GM21723 (cell line): Measurements from ENCODE around the gene PRAMEF33.
"Not testable (repeated sequence)": the region's sequence is repeated elsewhere in the genome, so short reads cannot be mapped to it uniquely, and the experiment has no call there.

Experiments
- ATAC-seq: cut with Tn5 transposase; IDR thresholded peaks from one replicate; pipeline ENCODE4 v1.9.1; 2021; ENCODE audit warnings: mild to moderate bottlenecking, moderate library complexity; ENCODE audit not compliant: unreplicated experiment

PRAMEF33 gene

GRCh38 chr1:13303239-13303638 lies at the start of gene PRAMEF33:
PRAMEF33 (plus strand) TSS chr1:13303539; CDS start chr1:13305955, 2,416 bp downstream.
- ATAC-seq = not testable (repeated sequence)

- not testable (repeated sequence) for ATAC-seq
Observed at GRCh38 chr1:13253898-13254297, 49.4 kb upstream of the PRAMEF33 start, which contains the start of gene PRAMEF5. PRAMEF5 (plus strand) TSS chr1:13254198; CDS start chr1:13259269, 5,071 bp downstream.

DNA sequence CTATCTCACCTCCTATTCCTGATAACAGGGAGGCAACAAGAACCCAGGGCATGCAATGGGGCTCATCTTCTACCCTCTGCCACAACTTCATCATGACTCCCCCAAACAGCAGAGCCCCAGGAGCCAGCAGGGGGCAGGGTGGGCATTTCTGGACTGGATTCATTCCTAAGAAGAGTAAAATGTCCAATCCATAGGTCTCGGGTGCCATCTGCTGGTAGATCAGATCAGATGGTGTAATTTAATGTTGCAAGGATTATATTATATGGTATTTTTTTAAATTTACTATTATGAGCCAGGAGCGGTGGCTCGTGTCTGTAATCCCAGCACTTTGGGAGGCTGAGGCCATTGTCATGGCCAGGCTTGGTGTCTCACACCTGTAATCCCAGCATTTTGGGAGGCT lies 38.2 kb upstream of the PRAMEF33 start:
- ATAC-seq = not testable (repeated sequence)

GRCh38 chr1:13277016-13277415 lies 26.3 kb upstream of the PRAMEF33 start:
- ATAC-seq = not testable (repeated sequence)

DNA sequence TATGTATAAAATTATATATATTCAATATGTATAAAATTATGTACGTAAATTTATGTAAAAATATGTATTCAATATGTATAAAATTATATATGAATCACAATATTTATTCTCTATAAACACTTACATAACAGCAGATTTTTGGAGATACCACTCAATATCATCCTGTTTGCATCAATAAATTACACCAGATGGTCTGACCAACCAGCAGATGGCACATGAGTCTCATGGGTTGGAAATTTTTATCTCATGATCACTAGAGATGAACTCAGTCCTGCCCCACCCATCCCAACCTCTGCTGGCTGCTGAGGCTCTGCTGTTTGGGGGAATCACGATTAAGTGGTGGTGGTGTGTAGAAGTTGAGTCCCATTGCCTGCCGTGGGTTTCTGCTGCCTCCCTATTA lies 23.7 kb upstream of the PRAMEF33 start:
- not testable (repeated sequence) for ATAC-seq

DNA sequence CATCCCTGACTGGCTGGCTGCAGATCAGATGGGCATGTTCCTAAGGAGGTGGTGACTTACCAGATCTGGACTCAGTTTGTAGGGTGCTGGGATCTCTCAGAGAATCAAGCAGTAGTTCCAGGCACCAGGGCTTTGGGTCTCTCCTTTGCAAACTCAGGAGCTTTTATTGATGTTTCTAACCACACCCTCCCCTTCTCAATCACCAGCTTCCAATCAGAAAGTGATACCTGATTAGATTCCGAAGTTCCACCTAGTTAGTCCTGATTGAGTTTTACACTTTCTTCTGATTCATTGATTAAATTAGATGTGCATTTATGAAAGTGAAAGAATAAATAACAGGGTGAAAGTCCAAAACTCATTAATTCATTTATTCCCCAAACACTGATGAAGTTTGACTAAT lies 18.3 kb upstream of the PRAMEF33 start, which contains the start of gene PRAMEF8:
PRAMEF8 (minus strand) TSS at position 101 of the 400 bp plus-strand sequence. CDS start 1,046 bp downstream, outside the sequence.
- not testable (repeated sequence) for ATAC-seq

GRCh38 chr1:13289030-13289429 lies 14.3 kb upstream of the PRAMEF33 start:
- ATAC-seq = not testable (repeated sequence)

GRCh38 chr1:13297216-13297931 lies 6.0 kb upstream of the PRAMEF33 start:
- not testable (repeated sequence) for ATAC-seq

GRCh38 chr1:13298699-13299098 lies 4.6 kb upstream of the PRAMEF33 start:
- not testable (repeated sequence) for ATAC-seq

GRCh38 chr1:13302197-13302596 lies 1.1 kb upstream of the PRAMEF33 start:
- ATAC-seq = not testable (repeated sequence)

- not testable (repeated sequence) for ATAC-seq
Observed at GRCh38 chr1:13315281-13315680, 11.9 kb downstream of the PRAMEF33 start, which contains the start of gene PRAMEF15. PRAMEF15 (plus strand) TSS chr1:13315581; CDS start chr1:13318408, 2,827 bp downstream.

GRCh38 chr1:13342496-13342895 lies 39.2 kb downstream of the PRAMEF33 start:
- not testable (repeated sequence) for ATAC-seq

DNA sequence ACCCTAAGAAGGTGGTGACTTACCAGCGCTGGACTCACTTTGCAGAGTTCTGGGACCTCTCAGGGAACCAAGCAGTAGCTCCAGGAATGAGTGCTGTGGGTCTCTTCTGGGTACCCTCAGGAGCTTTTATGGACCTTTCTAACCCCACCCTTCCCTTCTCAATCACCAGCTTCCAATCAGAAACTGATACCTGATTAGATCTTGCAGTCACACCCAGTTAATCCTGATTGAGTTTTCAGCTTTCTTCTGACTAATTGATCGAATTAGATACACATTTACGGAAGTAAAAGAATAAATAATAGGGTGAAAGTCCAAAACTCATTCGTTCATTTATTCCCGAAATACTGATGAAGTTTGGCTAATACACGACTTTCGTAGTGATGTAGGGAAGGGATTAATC lies 43.7 kb downstream of the PRAMEF33 start, which contains the start of gene PRAMEF14:
PRAMEF14 (minus strand) TSS at position 101 of the 400 bp plus-strand sequence. CDS start 1,820 bp downstream, outside the sequence.
- not testable (repeated sequence) for ATAC-seq

- ATAC-seq = not testable (repeated sequence)
Observed at GRCh38 chr1:13353476-13353875, 50.1 kb downstream of the PRAMEF33 start.

- not testable (repeated sequence) for ATAC-seq
Observed at GRCh38 chr1:13354475-13354874, 51.1 kb downstream of the PRAMEF33 start.

- ATAC-seq = not testable (repeated sequence)
Observed at GRCh38 chr1:13356774-13357173, 53.4 kb downstream of the PRAMEF33 start.
